HG02571 (cell line): ENCODE data around the gene GPR31.

Source experiments
- ATAC-seq: cut with Tn5 transposase; IDR thresholded peaks from one replicate; pipeline ENCODE4 v1.9.1; 2021; ENCODE audit warnings: mild to moderate bottlenecking, moderate library complexity; ENCODE audit not compliant: unreplicated experiment

The GPR31 gene

GRCh38 chr6:167120583-167120903, 37.2 kb downstream of the GPR31 start:
- no peak for ATAC-seq

GRCh38 chr6:167119670-167120582, 37.9 kb downstream of the GPR31 start:
- no peak for ATAC-seq

GRCh38 chr6:167118839-167119238, 38.9 kb downstream of the GPR31 start:
- no peak for ATAC-seq

GRCh38 chr6:167118006-167118405, 39.8 kb downstream of the GPR31 start:
- no peak for ATAC-seq

- ATAC-seq: no peak
Observed at GRCh38 chr6:167116838-167117228, 40.9 kb downstream of the GPR31 start.

- no peak for ATAC-seq
Observed at GRCh38 chr6:167116109-167116837, 41.5 kb downstream of the GPR31 start.

GRCh38 chr6:167115054-167115453, 42.7 kb downstream of the GPR31 start:
- no peak for ATAC-seq

- peak; percentile 83 for ATAC-seq
Observed at GRCh38 chr6:167113935-167114910, 43.6 kb downstream of the GPR31 start.

- peak; percentile 52 for ATAC-seq
Observed at GRCh38 chr6:167113047-167113754, 44.6 kb downstream of the GPR31 start.

GRCh38 chr6:167112421-167112820, 45.4 kb downstream of the GPR31 start:
- ATAC-seq: no peak

- no peak for ATAC-seq
Observed at GRCh38 chr6:167111597-167111996, 46.2 kb downstream of the GPR31 start.

- ATAC-seq: no peak
Observed at GRCh38 chr6:167109651-167110050, 48.1 kb downstream of the GPR31 start.

- ATAC-seq: no peak
Observed at GRCh38 chr6:167108278-167108677, 49.5 kb downstream of the GPR31 start.

- no peak for ATAC-seq
Observed at GRCh38 chr6:167107787-167108186, 50.0 kb downstream of the GPR31 start.

GRCh38 chr6:167106406-167106805, 51.4 kb downstream of the GPR31 start:
- ATAC-seq: no peak
